Stimulated activated CD4-positive, alpha-beta T cell treated with anti-CD3 and anti-CD28 coated beads, Interleukin-12 subunit alpha, Interleukin-12 subunit beta, amount 100 ng/mL, for 4 hours (primary cell): Measurements from ENCODE around the gene MAPK1.

ENCODE experiments used
- DNase-seq: peaks from one replicate; pipeline ENCODE4 v3.0.0-alpha.2; 2020

MAPK1 gene

DNA sequence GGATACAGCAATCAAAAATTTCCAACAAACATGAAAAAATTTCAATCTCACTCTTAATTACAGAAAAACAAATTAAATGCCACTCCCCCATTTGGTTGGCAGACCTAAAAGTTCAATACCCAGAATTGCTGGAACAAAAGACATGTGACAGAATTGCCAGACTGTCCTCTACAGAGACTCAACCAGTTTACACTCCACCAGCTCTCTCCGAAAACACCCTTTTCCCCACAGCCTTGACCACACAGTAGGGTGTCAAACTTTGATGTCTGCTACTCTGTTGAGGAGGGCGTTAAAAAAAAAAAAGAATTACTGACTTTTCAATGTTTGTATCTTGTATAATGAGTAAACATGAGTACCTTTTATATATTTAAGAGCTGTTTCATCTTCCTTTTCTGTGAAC, 87.2 kb downstream of the MAPK1 start:
- no peak for DNase-seq

DNA sequence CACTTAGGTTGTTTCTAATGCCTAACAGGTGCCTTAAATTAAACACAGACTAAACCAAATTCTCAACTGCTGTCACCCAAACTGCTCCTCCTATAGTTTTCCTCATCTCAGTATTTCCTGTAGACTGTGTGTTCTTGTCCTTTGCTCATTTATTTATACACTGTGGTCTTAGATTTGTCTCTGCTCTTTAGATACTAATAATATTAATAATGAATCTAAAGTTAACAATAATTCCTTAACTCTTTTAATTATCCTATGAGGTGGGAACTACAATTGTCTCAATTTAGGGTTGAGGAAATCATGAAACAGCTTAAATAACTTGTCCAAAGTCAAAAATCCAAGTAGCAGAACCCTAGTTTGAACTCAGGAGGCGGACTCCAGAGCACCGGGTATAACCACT, 88.0 kb downstream of the MAPK1 start:
- no peak for DNase-seq

DNA sequence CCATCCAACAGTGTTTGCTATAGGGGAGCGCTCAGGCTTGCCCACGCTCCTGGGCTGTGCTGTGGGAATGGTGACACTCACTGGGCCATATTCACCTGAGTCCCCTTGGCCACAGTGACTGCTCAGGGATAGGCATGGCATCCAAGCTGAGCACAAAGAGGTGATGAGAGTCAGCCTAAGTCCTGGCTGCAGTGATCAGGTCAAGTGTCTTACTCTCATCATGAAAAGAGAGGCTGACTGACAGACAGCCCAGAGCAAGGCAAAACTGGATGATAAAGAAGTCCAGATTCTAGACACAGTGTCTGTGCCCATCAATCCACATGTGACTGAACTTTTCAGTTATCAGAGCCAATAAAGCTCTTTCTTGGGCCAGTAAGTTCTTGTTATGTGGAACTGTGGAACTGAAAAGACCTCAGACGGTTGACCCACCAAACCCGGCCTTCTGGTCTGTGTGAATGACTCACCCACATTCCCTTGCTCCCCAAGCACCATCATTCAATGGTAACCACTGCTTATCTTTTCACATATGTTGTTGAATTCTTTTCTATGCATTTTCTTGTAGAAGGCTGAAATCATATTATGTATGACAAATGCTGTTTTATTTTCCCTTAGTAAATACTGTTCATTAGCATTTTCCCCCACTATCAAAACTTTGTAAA, 88.6 kb downstream of the MAPK1 start:
- no peak for DNase-seq

DNA sequence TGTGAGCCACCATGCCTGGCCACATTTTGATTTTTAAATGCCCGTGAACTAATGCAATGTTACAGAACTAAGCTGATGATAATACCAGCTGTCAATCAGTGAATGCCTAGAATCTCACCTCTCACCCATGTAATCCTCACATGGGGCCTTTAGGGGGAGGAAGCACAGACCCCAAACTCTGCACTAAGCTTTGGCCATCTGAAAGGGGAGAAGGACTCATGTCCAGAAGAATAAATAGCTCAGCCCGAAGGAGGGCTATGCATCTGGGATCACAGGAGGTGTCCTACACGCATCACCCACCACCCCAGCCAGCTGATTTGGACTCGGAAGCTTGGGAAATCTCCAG, 95.8 kb downstream of the MAPK1 start:
- DNase-seq: no peak

DNA sequence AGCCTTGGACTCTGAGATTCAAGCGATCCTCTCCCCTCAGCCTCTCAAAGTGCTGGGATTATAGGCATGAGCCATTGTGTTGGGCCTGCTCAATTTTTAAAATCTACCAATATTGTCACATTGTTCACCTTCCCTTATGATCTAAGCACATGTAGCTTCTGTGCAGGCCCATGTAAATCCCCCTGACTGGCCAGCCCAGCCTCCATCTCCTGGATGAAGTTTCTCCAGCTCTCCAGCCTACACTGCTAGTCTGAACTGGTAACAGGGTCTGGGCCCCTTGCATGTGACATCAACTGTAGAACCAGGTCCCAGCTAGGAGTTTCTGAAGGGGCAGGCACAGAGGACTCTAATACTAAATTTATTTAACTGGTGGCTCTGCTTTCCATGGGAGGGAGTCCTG, 99.0 kb downstream of the MAPK1 start:
- DNase-seq: no peak

DNA sequence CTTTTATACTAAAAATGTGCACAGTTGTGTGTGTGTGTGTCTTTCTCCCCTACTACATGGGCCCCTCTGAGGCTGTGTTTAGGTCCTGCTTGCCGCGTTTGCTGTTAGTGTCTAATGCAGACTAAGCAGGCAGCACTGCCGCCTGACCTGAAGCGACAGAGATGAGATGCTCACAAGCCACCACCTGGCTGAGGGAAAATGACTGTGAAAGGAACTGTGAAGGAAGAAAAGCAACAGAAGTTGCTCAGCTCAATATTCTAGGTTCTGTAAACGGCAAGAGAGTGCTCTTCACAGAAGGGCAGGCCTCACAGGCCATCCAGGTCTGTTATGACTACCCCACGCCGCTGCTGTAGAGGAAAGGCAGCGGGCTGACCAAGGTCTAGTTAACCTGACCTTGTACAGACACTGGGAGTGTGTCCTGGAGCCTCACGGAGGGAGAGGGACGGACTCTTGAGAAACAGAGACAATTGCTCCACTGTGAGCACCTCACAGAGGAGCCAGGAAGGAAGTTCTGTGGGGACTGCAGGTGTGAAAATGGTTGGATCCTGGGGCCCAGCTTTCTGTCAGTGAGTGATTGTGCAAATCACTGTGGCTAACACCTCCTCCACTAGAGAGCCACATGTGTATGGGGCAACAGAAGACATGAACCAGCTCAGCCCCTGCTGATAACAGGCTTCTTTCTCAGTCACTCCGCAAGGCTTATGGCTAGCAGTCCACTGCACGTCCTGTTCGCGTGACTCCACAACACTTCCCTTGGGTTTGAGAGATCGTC, 100.6 kb downstream of the MAPK1 start:
- DNase-seq: no peak

DNA sequence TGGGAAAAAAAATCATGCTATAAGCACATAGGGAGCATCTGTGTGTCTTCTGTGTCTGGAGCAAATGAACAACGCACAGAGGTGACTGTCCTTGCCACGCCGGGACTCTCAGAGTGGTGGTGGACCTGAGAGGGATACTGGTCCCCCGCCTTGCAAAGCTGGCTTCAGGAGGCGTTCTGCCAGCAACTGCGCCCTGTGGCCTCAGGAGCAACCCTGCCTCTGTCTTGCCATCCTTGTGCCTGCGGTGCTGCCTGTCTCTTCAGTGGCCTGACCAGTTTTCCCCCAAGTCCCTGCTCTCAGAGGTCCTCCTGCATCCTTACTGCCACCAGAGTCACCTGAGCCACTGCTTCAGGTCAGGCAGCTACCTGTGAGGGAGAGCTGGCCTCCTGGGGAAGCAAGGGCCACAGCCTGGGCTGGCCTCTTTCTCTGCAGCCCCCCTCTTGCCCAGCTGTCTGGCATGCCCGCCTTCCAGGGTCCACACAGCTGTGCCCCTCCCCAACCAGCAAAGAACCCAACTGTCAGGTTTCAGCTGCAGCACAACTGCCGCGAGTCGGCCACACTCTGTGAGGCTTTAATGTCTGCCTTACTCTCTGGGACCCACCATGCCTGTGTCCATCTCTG, 101.4 kb downstream of the MAPK1 start:
- DNase-seq: no peak

DNA sequence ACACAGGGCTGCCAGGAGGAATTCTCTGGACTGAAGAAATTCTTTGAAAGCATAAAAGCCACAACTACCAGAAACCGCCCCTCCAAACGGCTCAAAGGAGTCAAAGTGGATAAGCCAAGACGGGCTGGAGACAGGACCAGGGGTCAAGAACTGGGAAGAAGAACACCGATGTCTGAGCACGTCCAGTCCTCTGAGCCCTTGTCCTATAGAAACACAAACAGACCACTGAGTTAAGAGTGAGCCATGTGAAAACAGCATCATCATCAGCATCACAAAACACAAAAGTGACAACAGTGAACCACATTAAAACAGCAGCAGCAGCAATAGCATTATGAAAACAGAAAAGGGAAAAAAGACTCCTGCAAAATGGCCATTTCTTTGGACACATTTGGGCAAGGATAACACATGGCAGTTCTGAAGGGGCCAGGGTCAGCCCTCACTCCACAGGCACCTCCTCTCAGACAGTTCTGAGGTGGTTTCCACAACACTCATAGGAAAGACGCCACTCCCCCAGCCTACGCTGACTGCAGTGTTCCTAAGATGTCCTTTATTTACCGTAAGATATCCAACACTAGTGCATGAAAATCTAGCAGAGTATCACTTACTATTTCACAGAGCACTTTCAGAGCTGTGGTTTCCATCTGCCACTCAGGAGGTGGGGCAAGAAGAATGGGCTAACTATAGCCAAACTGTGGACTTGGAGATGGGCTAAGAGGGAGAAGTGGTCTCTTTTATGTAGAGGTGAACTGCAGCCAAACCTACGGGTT, 103.2 kb downstream of the MAPK1 start:
- DNase-seq: no peak

DNA sequence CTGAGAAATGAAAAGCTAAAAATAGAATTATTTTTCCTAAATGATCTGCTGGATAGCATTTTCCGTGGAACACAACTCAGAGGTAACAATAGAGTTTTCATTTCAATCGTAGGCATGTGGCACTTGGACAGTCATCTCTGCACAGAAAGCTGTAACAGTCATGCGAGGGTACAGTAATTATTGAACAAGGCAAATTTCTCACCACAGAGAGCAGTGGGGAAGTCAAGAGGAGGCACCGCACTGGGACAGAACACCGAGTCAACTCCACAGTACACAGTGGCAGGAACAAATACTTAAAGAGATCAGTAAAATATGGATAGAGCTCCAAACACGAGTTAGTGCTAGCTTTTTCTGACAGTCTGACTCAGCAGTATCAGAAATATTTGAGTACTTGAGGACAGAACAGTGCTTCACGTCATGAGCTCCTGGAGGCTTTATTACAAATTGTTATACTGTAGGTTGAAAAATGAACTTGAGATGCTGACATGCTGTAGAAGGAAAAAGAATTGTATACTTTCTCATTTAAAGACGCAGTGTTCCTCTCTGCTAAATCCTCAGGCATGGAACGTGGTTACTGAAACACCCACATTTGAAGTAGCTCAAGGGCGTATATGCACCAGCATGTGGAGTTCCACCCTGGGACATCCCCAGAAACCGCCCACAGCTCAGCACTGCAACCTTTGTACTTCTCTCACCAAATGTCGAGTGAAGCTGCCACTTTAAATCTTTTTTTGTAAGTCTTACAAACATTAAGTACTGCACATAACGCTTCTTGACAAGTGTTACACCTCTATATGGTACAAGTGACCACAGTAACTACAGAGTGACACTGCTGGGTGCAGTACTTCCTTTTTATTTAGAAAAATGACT, 104.5 kb downstream of the MAPK1 start:
- peak; percentile 13 for DNase-seq

DNA sequence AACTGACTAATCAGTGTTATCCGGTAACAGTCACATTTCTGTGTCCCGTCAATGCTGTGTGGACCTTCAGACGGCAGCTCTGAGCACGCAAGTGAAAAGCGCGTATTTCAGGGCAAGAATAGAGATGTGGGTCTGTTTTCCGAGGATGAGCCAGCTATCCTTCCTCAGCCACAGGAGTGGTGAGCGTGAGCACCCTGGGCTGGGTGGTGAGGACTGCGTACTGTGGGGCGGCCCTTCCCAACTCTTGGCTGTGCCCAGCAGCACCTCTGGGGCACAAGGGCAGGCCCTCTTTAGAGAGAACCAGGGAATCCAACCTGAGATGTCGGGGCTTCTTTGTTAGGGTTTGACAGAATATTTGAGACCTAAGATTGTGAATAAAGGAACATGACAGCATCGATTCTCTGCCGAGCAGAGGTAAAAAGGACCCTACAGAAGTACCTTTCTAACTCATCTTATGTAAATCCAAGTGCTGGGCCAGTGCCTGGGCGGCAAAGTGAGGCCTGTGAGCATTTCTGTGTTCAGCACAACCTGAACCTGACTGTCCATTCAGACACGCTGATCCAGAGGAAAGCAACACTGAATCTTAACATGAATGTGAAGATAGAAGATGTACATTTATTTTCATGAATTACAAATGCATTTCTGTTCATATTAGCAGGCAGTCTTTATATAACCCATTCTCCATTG, 105.3 kb downstream of the MAPK1 start:
- no peak for DNase-seq

DNA sequence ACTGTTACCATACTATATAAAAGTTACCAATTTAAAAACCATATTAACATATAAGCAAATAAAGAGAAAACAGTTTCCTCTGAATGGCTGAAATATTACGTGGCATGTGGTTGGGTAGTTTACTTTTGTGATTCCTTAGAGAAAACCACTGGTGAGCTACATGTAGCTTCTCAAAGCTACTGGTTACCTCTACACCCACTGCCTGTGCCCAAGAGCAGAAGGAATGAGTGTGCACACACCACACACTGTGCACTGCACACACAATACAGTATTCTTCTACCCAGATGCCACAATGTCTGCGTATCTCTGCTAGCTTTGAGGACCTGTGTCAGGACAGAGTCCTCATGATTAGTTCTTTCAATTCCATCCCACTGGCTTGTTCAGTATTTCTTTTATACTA, 106.4 kb downstream of the MAPK1 start:
- DNase-seq: no peak

DNA sequence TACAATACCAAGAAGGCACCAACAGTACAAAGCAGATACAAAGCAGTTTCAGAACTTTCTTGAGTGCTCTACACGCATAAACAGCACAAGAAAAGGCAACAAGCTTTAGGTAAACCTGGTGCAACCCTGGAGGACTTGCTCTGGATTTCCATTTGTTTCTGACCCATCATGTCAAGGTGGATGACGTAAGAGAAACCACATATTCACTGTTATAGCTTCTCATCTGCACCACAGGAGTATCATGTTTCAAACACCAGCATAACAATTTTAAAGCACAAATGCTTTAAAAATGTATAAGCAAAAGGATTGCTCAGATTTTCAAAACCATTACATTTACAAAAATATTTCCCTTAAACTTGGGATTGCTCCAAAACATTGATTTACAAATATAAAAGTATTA, 106.8 kb downstream of the MAPK1 start:
- no peak for DNase-seq

DNA sequence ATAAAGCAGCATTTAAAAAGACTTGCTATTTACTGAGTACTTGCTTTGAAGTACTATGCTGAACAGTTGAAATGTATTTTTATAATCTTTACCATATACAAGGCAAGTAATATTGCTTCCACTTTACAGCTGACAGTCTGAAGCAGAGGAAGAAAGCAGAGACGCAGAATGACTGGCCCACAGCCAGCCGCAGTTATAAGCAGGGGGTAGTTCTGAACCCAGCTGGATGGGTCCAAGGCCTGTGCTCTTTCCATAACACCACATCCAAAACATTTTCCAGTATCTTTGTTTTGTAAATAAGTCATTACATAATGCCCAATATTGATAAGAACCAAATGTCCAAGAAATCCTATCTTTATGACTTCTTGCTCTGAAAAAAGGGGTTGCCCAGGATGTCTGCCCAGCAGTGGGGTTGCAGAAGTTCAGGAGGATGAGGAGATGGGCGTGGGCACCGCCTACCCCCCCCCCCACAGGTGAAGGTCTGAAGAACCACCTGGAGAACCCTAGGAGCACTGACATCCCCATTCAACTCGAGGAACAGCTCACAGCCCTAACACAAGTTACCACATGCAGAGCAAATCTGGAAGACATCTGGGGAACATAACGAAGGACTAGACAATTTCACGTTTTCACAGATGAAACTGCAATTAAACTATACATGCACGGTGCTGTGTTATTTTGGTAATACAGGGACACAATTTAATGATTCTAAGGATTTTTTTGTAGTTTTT, 107.6 kb downstream of the MAPK1 start:
- DNase-seq: no peak

DNA sequence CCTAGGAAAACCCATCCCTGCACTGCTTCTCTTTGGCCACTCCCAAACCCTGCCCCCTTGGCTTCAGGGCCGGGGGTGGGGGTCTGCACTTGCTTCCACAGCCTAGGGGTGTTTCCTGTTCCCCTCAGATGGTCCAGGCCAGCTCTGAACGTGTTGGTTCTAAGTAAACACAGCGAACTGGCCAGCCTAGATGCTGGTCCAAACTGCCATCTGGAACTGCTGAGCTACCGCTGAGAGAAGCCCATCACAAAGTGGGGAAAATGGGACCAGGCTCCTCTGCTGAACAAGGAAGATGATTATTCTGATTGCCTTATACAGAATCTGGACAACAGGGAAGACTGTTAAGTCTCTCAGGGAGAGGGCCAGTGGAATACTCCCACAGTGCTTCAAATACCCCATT, 108.4 kb downstream of the MAPK1 start:
- no peak for DNase-seq

DNA sequence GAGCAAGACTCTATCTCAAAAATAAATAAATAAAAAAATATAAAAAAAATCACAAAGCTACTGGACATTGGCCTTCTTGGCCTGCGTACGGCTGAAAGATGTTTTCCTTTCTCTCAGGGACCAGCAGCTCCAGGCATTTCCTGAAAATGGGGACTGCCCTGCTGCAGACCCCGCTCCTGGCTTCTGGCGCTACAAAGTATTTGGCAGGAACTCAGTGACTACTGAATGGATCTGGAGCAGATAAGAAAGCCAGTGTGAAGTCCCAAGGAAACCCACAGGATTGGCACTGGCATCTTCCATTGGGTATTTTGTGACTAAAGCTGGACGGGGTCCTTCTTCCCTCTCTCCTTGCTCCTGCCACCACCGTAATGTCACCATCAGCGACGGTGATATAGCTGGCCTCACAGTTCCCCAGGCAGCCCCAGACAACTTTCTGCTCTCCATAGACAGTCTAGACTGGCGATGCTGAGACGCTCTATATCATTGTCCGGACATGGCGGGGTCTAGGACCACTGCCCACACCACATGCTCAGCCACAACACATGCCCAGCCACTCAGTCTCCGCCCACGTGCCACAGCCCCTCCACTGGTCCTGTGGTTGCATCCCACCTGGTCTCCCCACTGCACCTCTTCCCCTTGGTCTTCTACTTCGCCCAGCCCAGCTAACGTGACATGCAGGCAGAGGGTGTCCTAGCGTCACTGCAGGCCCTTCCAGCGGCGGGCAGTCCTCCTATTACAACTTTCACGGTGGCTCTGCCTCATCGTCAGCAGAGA, 109.2 kb downstream of the MAPK1 start:
- no peak for DNase-seq

DNA sequence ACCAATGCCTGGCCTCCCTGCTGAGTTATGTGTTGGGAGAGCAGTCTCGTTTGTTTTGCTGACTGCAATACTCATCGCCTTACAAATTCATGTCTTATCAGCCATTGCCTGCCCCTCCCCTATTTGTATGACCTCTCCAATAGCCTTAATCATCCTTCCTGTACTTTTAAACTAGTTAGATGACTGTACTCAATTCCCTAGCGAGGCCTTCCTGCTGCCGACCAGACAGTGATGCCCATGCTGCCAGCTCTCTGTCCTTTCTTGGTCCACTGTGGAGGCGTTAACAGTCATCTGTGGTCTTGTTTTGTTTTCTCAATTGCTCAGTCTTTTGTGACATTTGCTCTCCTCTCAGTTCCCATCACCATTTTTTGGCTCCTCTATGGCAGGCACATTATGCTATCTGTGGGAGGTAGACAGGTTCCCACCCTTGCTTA, 111.6 kb downstream of the MAPK1 start:
- DNase-seq: no peak

DNA sequence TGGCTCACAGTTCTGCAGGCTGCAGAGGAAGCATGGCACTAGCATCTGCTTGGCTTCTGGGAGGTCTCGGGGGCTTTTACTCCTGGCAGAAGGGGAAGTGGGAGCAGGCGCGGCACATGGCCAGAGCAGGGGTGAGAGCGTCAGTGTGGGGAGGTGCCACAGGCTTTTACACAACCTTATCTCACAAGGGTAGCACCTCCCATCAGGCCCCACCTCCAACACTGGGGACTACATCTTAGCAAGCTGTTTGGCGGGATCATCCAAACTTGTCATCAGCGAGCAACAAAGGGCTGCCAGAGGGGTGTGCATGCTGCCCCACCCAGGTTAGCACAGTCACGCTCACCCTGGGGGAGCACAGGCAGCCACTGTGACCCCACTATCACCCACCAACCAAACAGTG, 112.9 kb downstream of the MAPK1 start:
- no peak for DNase-seq

DNA sequence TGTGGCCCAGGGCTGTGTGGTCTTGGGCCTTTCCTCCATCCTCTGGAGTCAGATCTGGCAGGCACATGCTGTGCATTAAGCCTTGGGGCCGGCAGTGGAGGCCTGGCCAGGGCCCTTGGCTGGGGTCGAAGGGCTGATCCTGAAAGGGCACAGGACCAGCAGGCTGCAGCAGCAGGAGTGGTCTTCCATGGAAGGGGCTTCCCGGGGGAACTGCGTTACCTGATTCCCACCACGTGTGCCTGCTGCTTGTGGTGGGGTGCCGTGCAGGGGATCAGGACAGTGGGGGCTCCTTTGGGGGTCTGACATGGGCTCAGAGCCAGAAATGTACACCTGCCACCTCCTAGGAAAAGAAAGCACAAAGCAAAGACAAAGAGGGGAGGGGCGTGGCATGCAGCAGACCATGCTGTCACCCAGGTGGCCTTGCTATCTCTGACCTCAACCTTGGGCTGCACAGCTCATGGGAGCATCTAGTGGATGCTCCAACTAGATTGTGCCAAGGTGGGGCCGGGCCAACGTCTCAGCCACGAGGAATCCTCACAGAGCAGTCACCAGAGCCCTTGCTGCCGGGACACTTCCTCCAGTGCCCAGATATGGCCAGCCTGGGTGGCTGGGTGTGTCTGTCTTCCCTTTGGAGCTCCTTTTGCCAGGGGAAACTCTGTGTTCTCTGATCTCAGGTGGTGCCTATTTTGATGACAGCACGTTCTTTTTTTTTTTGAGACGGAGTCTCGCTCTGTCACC, 113.9 kb downstream of the MAPK1 start:
- no peak for DNase-seq

DNA sequence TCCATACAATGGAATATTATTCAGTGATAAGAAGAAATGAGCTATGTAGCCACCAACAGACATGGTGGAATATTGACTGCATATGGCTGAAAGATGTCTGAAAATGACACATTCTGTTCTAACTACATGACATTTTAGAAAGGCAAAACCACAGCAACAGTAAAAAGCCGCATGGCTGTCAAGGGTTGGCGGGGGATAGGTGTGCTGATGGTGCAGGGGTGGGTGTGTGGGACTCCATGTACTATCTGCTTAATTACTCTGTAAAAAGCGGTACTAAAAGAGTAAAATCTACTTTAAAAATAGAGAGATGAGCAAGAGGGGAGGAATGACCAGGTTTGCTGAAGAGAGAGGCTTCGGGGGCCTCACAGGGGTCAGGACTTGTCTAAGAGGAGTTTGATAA, 115.2 kb downstream of the MAPK1 start:
- DNase-seq: no peak

DNA sequence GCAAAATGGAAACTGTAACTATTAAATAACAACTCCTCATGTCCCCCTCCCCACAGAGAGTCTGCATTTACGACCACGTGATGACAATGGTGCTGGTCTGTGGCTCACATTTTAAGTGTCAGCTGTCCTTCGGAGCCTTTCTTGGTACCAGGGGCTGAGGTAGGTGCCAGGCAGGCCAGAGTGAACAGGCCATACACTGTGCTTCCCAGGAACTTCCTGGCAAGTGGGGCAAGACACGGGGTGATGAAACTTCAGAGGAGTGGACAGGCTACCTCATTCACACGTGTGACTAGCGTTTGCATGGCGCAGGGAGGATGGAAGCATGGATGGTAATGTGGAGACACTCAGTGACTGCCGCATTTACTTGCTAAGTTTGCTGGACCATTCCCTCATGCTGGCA, 121.5 kb downstream of the MAPK1 start:
- no peak for DNase-seq
